M059J (cell line): ENCODE data around the gene SMIM11. TPM values are rescaled to one million over a fixed set of nuclear protein-coding genes. Genes with fewer than 3 reads are reported as not detected.
A peak's percentile ranks its signal among the peaks of the same experiment; 100 is the strongest.
"Not testable (repeated sequence)": the region's sequence is repeated elsewhere in the genome, so short reads cannot be mapped to it uniquely, and the experiment has no call there.

ENCODE experiments used
- DNase-seq: peaks from one replicate; pipeline ENCODE4 v3.0.0-alpha.2; 2012; ENCODE audit warnings: low read depth
- total RNA-seq: library from RNA; depleted of rRNA; stranded (reverse); fragments of >200 nt; shearing (Covaris generic); gene quantifications from 2 replicates; pipeline ENCODE4 v1.2.3, GENCODE V29; 2014; rRNA removed

Gene SMIM11
- 7.6 and 29.9 TPM in 2 replicates for total RNA-seq

- not testable (repeated sequence) for DNase-seq
Observed at GRCh38 chr21:34374940-34375618, at the start of gene SMIM11. TSS of gene SMIM11 (plus strand) at chr21:34375507. CDS start at chr21:34379505, 3,998 bp downstream.

- DNase-seq = no peak
Observed at GRCh38 chr21:34330055-34330454, 45.3 kb upstream of the SMIM11 start.

GRCh38 chr21:34331726-34332125, 43.6 kb upstream of the SMIM11 start:
- DNase-seq = no peak

GRCh38 chr21:34332347-34332746, 43.0 kb upstream of the SMIM11 start:
- no peak for DNase-seq

GRCh38 chr21:34333121-34333739, 42.1 kb upstream of the SMIM11 start:
- peak; percentile 72 for DNase-seq

GRCh38 chr21:34335316-34335715, 40.0 kb upstream of the SMIM11 start:
- peak; percentile 24 for DNase-seq

- no peak for DNase-seq
Observed at GRCh38 chr21:34336245-34336644, 39.1 kb upstream of the SMIM11 start.

- no peak for DNase-seq
Observed at GRCh38 chr21:34336756-34337391, 38.4 kb upstream of the SMIM11 start.

GRCh38 chr21:34337741-34338140, 37.6 kb upstream of the SMIM11 start:
- no peak for DNase-seq

GRCh38 chr21:34338226-34338625, 37.1 kb upstream of the SMIM11 start:
- DNase-seq = no peak

GRCh38 chr21:34340061-34340460, 35.2 kb upstream of the SMIM11 start:
- no peak for DNase-seq

GRCh38 chr21:34342476-34342875, 32.8 kb upstream of the SMIM11 start:
- no peak for DNase-seq

- DNase-seq = no peak
Observed at GRCh38 chr21:34343347-34343746, 32.0 kb upstream of the SMIM11 start.

GRCh38 chr21:34343838-34344381, 31.4 kb upstream of the SMIM11 start:
- DNase-seq = no peak

- no peak for DNase-seq
Observed at GRCh38 chr21:34344584-34344983, 30.7 kb upstream of the SMIM11 start.

- peak; percentile 9 for DNase-seq
Observed at GRCh38 chr21:34345091-34345871, 30.0 kb upstream of the SMIM11 start.

GRCh38 chr21:34345892-34346291, 29.4 kb upstream of the SMIM11 start:
- no peak for DNase-seq

GRCh38 chr21:34348890-34349519, 26.3 kb upstream of the SMIM11 start:
- DNase-seq = no peak

GRCh38 chr21:34351786-34352241, 23.5 kb upstream of the SMIM11 start:
- peak; percentile 57 for DNase-seq

GRCh38 chr21:34352556-34352955, 22.8 kb upstream of the SMIM11 start:
- no peak for DNase-seq

GRCh38 chr21:34353182-34353581, 22.1 kb upstream of the SMIM11 start:
- DNase-seq = no peak
